Epithelial cell of proximal tubule (primary cell): Measurements from ENCODE around the gene TMEM95. TPM values are rescaled to one million over a fixed set of nuclear protein-coding genes. Genes with fewer than 3 reads are reported as not detected.

ENCODE experiments used
- DNase-seq: peaks from one replicate; pipeline ENCODE4 v3.0.0-alpha.2; 2011; ENCODE audit warnings: low read depth
- H3K4me3 ChIP-seq: 2 replicates; pipeline ENCODE4 v1.5.1; 2011; ENCODE audit warnings: low read depth, mild to moderate bottlenecking, low read length
- total RNA-seq: library from RNA; depleted of rRNA; stranded (reverse); fragments of >200 nt; gene quantifications from 2 replicates; pipeline ENCODE4 v1.2.3, GENCODE V29; 2015
- TF ChIP-seq, protein P1 (sequence below): conservative IDR thresholded peaks from 2 replicates; pipeline ENCODE4 v1.5.1; 2012; ENCODE audit warnings: low read depth, mild to moderate bottlenecking, low read length

TMEM95 gene
- total RNA-seq, 1 donor from 2014 or later = not detected

DNA sequence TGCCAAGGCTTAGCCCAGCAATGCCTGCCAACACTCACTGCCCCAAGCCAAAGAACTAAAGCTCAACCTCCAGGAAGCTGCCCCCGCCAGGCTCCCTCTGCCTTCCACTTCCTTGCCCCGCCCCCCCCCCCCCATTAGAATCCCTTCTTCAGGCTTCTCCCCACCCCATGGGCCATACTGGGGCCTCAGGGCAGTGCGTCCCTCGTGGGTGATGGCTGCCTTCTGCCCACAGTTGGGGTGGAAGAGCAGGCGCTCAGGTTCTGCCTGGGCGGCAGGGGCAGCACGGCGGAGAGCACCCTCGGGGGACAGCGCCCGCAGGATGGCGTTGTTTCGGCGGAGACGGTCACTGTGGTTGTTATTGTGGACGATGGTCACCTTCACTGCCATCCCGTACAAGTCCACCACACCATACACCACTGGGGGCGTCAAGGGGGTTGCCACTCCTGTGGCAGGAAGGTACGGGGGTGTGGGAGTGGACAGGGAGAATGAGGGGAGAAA is 29.9 kb upstream of the TMEM95 start:
- TF ChIP-seq, protein P1, sequence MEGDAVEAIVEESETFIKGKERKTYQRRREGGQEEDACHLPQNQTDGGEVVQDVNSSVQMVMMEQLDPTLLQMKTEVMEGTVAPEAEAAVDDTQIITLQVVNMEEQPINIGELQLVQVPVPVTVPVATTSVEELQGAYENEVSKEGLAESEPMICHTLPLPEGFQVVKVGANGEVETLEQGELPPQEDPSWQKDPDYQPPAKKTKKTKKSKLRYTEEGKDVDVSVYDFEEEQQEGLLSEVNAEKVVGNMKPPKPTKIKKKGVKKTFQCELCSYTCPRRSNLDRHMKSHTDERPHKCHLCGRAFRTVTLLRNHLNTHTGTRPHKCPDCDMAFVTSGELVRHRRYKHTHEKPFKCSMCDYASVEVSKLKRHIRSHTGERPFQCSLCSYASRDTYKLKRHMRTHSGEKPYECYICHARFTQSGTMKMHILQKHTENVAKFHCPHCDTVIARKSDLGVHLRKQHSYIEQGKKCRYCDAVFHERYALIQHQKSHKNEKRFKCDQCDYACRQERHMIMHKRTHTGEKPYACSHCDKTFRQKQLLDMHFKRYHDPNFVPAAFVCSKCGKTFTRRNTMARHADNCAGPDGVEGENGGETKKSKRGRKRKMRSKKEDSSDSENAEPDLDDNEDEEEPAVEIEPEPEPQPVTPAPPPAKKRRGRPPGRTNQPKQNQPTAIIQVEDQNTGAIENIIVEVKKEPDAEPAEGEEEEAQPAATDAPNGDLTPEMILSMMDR = no peak
- no peak overlapping the region for H3K4me3 ChIP-seq
- no peak for DNase-seq

DNA sequence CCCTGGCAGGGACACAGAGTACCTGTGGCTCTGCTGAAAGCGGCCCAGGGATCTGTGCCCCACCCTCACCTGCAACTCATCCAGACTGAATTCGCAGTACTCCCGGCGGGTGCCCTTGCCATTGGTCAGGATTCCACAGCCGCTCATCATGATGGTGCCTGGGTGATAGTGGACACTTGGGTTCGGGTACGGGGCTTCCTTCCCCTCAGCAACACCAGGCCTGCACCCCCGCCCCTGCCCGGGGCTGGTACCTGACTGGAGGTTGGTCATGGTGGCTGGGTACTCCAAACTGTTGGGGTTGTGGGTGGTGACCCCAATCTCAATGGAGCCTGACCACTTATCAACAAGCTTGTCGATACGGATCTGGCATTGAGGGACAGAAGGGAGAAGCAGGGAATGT is 28.8 kb upstream of the TMEM95 start:
- TF ChIP-seq, protein P1 = no peak
- no peak for DNase-seq
- H3K4me3 ChIP-seq = no peak overlapping the region

DNA sequence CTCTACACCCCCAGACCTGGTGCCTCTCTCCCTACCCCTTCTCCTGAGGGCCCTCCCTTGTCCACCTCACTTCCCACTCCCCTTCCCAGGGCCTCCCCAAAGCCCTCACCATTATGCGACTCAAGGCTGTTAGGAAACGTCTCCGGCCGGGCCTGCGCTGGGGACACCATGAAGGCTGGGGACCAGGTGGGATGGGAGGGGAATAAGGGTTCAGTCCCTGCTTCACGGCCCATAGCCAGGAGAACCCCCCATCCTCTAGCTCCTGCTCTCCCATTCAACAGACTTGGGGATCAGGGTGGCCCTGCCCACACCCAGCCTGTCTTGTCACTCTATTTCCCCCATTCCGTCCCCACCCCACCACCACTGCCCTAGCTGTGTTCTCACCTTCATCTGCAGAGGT is 27.9 kb upstream of the TMEM95 start:
- H3K4me3 ChIP-seq = no peak overlapping the region
- no peak for DNase-seq
- TF ChIP-seq, protein P1 = no peak

DNA sequence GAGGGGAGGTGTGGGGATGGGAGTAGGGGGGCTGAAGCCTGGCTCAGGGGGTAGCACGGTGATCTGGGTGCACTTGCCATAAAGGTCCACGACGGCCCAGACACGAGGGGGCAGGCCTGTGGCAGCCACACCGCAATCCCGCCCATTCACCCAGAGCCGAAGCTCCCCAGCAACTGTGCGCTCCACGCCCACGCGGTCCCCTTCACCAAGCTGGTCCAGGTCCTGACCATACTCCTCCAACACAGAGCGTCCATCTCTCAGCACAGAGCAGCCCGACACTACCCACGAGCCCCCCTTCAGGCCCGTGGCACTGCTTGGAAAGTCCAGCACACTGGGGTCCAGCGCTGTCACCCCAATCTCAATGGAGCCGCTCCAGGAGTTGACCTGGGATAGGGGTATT is 27.5 kb upstream of the TMEM95 start:
- no peak for DNase-seq
- TF ChIP-seq, protein P1 = no peak
- H3K4me3 ChIP-seq = no peak overlapping the region

DNA sequence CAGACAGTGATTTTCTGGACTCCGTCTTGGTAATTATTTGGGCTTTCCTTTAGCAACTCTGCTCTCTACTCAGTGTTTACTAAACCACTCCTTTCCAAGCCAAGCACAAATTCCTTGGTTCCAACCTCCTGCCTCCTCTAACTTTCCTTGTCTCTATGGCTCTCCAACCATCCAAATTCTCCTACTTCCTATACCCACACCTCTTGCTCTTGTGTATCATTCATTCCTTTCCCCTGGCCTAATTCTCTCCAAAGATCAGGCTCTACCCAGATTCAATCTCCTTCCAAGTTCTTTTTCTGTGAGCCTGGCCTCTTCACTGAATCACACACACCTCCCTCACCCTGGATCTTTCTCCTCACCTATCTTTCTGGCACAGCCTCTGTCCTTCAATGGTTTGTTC is 26.9 kb upstream of the TMEM95 start:
- TF ChIP-seq, protein P1 = no peak
- no peak for DNase-seq
- H3K4me3 ChIP-seq = peak overlapping the region; percentile 97

DNA sequence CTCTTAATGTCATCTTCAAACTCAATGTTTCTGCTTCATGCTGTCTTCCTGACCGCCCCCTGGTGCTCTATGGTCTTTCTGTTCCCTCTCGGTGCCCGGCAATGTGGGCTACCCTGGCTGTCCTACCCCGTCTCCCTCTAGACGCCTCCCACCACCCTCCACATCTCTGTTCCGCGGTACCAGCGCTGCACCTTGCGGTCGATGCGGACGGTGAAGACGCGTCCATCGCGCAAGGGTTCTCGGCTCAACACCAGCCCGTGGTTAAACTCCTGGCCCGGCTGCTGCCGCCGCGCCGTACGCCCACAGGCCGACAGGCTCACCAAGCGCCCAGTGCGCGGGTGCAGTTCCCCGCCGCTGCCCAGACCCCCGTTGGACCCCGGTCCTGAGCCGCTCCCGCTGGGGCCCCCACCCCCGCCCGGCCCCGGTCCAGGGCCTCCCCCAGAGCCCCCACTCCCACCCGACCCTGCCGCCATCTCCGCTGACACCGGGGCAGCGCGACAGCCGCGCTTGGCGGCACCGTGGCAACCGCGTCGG is 26.0 kb upstream of the TMEM95 start, which contains the start of gene NEURL4:
Gene NEURL4, minus strand, starts transcription at position 496 of the 534 bp plus-strand sequence. Its CDS starts 23 bp downstream, at position 473.
- H3K4me3 ChIP-seq = peak within 1 kb of the TSS; percentile 97
- TF ChIP-seq, protein P1 = no peak
- DNase-seq = no peak

DNA sequence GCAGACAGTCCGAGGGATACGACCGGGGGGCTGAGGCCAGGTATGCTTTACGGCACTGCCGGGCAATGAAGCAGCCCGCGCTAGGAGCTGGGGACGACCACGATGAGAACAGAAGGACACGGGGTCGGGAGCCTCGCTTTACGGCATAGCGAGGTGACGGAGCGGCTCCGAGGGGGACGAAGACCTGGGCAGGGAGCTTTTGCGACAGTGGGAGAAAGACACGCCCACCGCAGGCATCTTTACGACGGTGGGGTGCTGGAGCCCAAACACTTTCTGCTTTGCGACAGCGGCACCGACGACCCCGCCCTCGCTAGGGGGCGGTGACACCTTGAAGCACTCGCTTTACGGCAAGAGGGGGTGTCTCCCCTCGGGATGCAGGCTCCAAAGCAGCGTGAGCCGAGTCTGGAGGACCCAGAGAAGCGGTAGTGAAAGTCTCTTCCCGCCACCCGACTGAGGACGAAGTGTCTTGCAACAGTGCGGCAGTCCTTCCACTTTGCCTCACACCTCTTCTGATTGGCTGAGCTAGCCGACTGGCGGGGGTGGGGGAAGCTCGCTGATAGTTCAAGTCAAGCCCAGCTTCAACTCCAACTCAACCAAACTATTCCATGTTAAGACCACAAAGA is 25.5 kb upstream of the TMEM95 start:
- peak overlapping the region; percentile 97 for H3K4me3 ChIP-seq
- DNase-seq = peak; percentile 85
- TF ChIP-seq, protein P1 = peak; percentile 19
